ENCODE results near the gene CRABP2. TPM values are rescaled to one million over a fixed set of nuclear protein-coding genes. Genes with fewer than 3 reads are reported as not detected.

CRABP2 gene
- total and polyA plus RNA-seq, 2 of the 13 experiments (the other 11 are each of a cell fraction or from before 2014, with no cell fraction given), result 0.40 to 0.60 TPM

DNA sequence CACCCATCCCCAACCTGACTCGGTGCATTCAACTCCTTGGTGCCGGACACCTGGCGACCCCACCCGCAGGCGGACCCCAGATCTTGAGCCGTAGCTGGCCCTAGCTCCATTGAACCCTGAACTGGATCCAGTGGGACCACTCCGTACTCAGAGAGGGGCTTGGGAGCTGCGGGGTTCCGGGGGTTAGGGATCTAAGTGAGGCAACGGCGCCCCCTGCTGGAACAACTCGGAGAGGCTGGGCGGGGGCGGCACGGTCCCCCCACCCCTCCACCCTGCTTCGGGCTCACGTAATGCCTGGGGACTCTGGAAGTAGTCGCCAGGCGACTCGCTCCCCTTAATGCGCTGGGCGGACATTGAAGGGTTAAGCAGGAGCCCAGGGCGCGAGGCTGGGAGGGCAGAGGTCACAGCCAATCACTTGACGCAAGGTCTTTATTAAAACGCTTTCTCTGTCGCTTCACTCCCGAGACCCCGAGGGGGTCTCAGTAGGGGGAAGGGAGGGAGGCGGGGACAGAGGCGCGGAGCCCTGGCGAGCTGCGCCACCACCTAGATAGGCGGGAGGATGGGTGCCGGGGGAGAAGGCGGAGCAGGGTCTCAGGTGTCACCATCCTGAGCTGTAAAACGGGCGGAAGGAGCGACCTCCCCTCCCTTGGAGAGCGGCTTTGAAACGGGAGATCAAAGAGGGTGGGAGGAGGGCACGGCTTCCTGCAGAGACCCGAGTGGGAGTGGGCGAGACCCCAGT is 704 bp upstream of the CRABP2 start:
- Histone ChIP-seq H3K36me3 (replicated peaks in 1 of 2; ENCODE audit: control insufficient read depth in 1 of 2, insufficient read depth in 2 of 2, low read length in 2 of 2) (no peaks in the 10 kb centered on the region), H3K4me3 (replicated peaks in 1 of 3; ENCODE audit: insufficient read depth in 1 of 3, low read depth in 2 of 3, low read length in 3 of 3) (peak overlapping the region; percentile 41 to 66 (median 52)), H3K27ac (ENCODE audit: extremely low read length, insufficient read depth, low read length) (no peak overlapping the region), H3K79me2 (ENCODE audit: insufficient read depth, low read length) (no peaks in the 10 kb centered on the region), H4K20me1 (ENCODE audit: insufficient read depth, low read length) (no peaks in the 10 kb centered on the region), H3K27me3 (ENCODE audit: control insufficient read depth in 1 of 2, insufficient read depth in 2 of 2, low read length in 2 of 2) (peaks cover 11 to 79% of the 10 kb centered on the region in 2 experiments), H3K9me3 (ENCODE audit: low read length) (no peaks in the 10 kb centered on the region), H3K9ac (ENCODE audit: insufficient read depth, low read depth, low read length) (no peak overlapping the region; the same call in 1 of the 2 replicates), H2AFZ (ENCODE audit: low read length) (no peak overlapping the region), H3K4me1 (ENCODE audit: insufficient read depth, low read length) (peaks cover 25% of the 10 kb centered on the region), H3K4me2 (ENCODE audit: low read depth, low read length) (peak overlapping the region; percentile 91)
- CTCF ChIA-PET (ENCODE audit: low intra/inter-chr PET ratio, low total read pairs), result interaction anchor here (0.7 to 3.0 kb wide), 3 partner anchors 13 to 20 kb away, joined by 3 to 30 read pairs (median 6); no protein-coding TSS in a partner anchor
- no TSS peak for BruUV-seq (replicated peaks)
- intact Hi-C loops (cut with micrococcal nuclease; ENCODE audit: unreplicated experiment) (loop anchor here (1.0 kb wide), 1 partner anchor 17 kb away; no protein-coding TSS in a partner anchor), in situ Hi-C loops (cut with HindIII; ENCODE audit: extremely low pct_ligation_motif_present, low pct_unique_long_range_greater_than_20kb) (no loop called here)
- POLR2A ChIA-PET, result interaction anchor here (1.1 to 3.2 kb wide), 6 partner anchors 15 to 45 kb away, joined by 3 to 20 read pairs (median 4); partner anchors contain the start of genes ISG20L2 and METTL25B
- FAIRE-seq (no peak), ATAC-seq (peak; percentile 53), DNase-seq (ENCODE audit: low spot score) (peak; percentile 23)
- WGBS (ENCODE audit: low lambda C conversion rate), result under 1% methylated on average over 21 of the region's 45 CpGs
- TF ChIP-seq, protein P1, sequence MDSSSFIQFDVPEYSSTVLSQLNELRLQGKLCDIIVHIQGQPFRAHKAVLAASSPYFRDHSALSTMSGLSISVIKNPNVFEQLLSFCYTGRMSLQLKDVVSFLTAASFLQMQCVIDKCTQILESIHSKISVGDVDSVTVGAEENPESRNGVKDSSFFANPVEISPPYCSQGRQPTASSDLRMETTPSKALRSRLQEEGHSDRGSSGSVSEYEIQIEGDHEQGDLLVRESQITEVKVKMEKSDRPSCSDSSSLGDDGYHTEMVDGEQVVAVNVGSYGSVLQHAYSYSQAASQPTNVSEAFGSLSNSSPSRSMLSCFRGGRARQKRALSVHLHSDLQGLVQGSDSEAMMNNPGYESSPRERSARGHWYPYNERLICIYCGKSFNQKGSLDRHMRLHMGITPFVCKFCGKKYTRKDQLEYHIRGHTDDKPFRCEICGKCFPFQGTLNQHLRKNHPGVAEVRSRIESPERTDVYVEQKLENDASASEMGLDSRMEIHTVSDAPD (CRISPR knock-in tag; IDR thresholded peaks at IDR 0.05), result no peak
- TF ChIP-seq HDAC2 (CRISPR knock-in tag; IDR thresholded peaks at IDR 0.05) (0 out of 2 replicates have a peak, but pooled peaks have one; percentile 8), GFI1 (CRISPR knock-in tag; IDR thresholded peaks at IDR 0.05; ENCODE audit: borderline replicate concordance) (0 out of 2 replicates have a peak, but pooled peaks have one; percentile 34), TCF7 (IDR thresholded peaks at IDR 0.05; ENCODE audit: low read depth) (peak; percentile 14; the same call in 1 of the 2 replicates), STAG1 (CRISPR knock-in tag; IDR thresholded peaks at IDR 0.05) (peak; percentile 59), ZNF780A (CRISPR knock-in tag; IDR thresholded peaks at IDR 0.05) (no peak), NR2F6 (IDR thresholded peaks at IDR 0.05) (peak; percentile 62; the same call in 1 of the 2 replicates), NR2F6 (CRISPR knock-in tag; IDR thresholded peaks at IDR 0.05) (peak; percentile 40; the same call in 1 of the 2 replicates), TEAD3 (CRISPR knock-in tag; optimal IDR thresholded peaks at IDR 0.05; ENCODE audit: borderline replicate concordance) (peak; percentile 6), JARID2 (CRISPR knock-in tag; IDR thresholded peaks at IDR 0.05; ENCODE audit: insufficient replicate concordance) (peak; percentile 43), PITX1 (CRISPR knock-in tag; IDR thresholded peaks at IDR 0.05) (0 out of 2 replicates have a peak, but pooled peaks have one; percentile 28), ATF7-NPFF (CRISPR knock-in tag; IDR thresholded peaks at IDR 0.05; ENCODE audit: low read depth) (peak; percentile 24; the same call in 1 of the 2 replicates), NR2F1 (CRISPR knock-in tag; IDR thresholded peaks at IDR 0.05) (peak in 1 of 2 experiments; percentile 60; a peak in 2 of 4 replicates), ETV5 (CRISPR knock-in tag; IDR thresholded peaks at IDR 0.05; ENCODE audit: borderline replicate concordance) (peak; percentile 31; the same call in 1 of the 2 replicates), SIX4 (CRISPR knock-in tag; IDR thresholded peaks at IDR 0.05) (peak; percentile 79), ZMYM2 (CRISPR knock-in tag; IDR thresholded peaks at IDR 0.05) (peak; percentile 65; the same call in 1 of the 2 replicates)
- TF ChIP-seq, protein P2, sequence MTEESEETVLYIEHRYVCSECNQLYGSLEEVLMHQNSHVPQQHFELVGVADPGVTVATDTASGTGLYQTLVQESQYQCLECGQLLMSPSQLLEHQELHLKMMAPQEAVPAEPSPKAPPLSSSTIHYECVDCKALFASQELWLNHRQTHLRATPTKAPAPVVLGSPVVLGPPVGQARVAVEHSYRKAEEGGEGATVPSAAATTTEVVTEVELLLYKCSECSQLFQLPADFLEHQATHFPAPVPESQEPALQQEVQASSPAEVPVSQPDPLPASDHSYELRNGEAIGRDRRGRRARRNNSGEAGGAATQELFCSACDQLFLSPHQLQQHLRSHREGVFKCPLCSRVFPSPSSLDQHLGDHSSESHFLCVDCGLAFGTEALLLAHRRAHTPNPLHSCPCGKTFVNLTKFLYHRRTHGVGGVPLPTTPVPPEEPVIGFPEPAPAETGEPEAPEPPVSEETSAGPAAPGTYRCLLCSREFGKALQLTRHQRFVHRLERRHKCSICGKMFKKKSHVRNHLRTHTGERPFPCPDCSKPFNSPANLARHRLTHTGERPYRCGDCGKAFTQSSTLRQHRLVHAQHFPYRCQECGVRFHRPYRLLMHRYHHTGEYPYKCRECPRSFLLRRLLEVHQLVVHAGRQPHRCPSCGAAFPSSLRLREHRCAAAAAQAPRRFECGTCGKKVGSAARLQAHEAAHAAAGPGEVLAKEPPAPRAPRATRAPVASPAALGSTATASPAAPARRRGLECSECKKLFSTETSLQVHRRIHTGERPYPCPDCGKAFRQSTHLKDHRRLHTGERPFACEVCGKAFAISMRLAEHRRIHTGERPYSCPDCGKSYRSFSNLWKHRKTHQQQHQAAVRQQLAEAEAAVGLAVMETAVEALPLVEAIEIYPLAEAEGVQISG (CRISPR knock-in tag; IDR thresholded peaks at IDR 0.05), result peak; percentile 31; the same call in 1 of the 2 replicates
- TF ChIP-seq, protein P3, sequence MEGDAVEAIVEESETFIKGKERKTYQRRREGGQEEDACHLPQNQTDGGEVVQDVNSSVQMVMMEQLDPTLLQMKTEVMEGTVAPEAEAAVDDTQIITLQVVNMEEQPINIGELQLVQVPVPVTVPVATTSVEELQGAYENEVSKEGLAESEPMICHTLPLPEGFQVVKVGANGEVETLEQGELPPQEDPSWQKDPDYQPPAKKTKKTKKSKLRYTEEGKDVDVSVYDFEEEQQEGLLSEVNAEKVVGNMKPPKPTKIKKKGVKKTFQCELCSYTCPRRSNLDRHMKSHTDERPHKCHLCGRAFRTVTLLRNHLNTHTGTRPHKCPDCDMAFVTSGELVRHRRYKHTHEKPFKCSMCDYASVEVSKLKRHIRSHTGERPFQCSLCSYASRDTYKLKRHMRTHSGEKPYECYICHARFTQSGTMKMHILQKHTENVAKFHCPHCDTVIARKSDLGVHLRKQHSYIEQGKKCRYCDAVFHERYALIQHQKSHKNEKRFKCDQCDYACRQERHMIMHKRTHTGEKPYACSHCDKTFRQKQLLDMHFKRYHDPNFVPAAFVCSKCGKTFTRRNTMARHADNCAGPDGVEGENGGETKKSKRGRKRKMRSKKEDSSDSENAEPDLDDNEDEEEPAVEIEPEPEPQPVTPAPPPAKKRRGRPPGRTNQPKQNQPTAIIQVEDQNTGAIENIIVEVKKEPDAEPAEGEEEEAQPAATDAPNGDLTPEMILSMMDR (CRISPR knock-in tag; IDR thresholded peaks at IDR 0.05), result peak; percentile 73
